Testis (tissue), 2 donors: ENCODE data around the gene SEPTIN8.

Experiments used
- CTCF ChIP-seq, 3 experiments: fragments of 450-650 bp in 2 of 3; fragments of 200-600 bp in 1 of 3; sonication (generic) in 1 of 3; IDR thresholded peaks; one replicate each; pipeline ENCODE4 v1.5.1; 2016 to 2019; ENCODE audit warnings: antibody characterized with exemption in 3 of 3, mild to moderate bottlenecking in 2 of 3, moderate library complexity in 1 of 3
- POLR2A ChIP-seq: fragments of 450-650 bp; IDR thresholded peaks from one replicate; pipeline ENCODE4 v1.6.1; 2017; ENCODE audit warnings: antibody characterized with exemption, mild to moderate bottlenecking, moderate library complexity

GRCh38 chr5:132808866-132809265, 31.8 kb upstream of the SEPTIN8 start:
- TF ChIP-seq CTCF (IDR thresholded peaks at IDR 0.05) (no peak), POLR2A (no peak)
